ENCODE data around the gene SRXN1.
"Not testable (repeated sequence)": the region's sequence is repeated elsewhere in the genome, so short reads cannot be mapped to it uniquely, and the experiment has no call there.

The SRXN1 gene

DNA sequence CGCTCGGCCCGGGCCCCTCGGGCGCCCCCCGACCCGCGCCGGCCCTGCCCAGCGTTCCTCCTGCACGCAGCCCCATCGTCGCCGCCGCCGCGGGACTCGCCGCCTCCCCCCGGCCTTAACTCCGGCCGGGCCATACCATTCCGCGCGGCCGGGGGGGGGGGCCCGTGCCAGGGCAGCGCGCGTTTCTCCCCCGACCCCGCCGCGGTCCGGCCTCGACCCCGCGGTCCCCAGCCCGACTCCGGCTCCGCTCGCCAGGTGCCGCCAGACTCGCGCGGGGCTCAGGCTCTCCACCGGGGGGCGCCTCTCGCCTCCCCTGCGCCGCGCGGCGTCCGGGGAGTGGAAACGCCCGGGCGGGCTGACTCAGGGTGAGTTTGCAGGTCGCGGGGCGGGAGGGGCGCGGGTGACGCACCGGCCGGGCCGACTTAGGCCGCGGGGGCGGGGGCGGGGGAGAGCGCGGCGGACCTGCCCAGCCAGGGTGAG, at the start of gene SRXN1:
SRXN1 (minus strand) TSS at position 91 of the 480 bp plus-strand sequence; CDS start at position 76, 15 bp downstream.
- peak; percentile 90 for DNase-seq

DNA sequence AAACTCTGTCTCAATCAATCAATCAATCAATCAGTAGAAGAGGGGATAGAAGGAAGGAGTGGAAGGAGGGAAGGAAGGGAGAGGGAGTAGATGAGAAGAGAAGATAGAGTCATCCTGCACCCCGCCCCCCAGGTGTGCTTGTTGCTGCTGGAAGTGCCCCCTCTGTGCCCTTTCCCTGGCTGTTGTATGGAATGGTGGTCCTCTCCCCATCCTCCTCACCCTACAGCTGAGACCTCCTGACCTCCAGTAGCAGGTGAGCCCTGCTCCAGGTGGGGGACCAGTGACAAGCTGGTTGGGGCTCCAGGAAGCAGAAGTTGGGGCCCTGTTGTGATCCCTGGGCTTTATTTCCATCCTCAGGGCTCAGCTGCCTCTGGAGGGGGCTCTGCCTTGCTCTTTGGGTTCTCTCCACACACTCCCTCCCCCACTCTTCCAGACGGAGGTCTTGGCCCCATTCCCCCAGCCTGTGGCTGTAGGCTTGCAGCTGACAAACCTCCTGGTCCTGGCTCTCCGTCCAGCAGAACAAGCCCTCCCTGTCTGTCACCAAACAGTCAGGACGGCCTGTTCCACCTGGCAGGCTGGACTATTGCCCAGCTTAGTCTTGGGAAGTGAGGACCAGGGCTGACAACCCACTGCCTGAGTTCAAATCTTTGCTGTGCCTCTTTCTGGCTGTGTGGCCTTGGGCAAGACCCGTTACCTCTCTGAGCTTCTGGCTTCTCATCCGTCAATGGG, 48.6 kb upstream of the SRXN1 start:
- DNase-seq, result no peak

- DNase-seq, result no peak
Measured at GRCh38 chr20:699811-700338, 46.9 kb upstream of the SRXN1 start.

- DNase-seq, result no peak
Measured at GRCh38 chr20:699342-699741, 46.3 kb upstream of the SRXN1 start.

DNA sequence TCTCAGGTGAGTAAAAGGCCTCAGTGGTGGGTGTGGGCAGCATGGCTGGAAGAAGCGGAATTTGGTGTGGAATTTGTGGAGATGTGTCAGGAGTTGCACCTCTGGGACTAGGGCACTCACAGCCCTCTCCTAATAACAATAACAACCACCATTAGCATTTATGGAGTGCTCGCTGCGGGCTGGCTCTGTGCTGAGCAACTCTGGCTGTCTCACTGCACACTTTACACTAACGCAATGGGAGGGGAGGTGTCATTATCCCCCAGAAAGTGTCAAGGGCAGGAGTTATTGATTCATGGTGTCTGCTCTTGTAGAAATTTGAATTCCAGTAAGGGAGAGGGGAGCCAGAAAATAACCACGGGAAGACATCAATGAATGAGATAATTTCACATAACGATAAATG, 45.3 kb upstream of the SRXN1 start:
- no peak for DNase-seq

- DNase-seq, result no peak
Measured at GRCh38 chr20:697826-698225, 44.8 kb upstream of the SRXN1 start.

GRCh38 chr20:695165-695866, 42.3 kb upstream of the SRXN1 start:
- DNase-seq, result no peak

- DNase-seq, result no peak
Measured at GRCh38 chr20:694496-694895, 41.5 kb upstream of the SRXN1 start.

DNA sequence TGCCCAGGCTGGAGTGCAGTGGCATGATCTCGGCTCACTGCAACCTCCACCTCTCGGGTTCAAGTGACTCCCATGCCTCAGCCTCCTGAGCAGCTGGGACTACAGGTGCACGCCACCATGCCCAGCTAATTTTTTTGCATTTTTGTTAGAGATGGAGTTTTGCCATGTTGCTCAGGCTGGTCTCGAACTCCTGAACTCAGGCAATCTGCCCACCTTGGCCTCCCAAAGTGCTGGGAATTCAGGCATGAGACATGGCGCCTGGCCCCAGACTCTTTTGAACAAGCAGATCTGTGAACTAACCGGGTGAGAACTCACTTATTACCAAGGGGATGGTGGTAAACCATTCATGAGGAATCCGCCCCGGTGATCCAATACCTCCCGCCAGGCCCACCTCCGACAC, 40.8 kb upstream of the SRXN1 start:
- DNase-seq, result not testable (repeated sequence)

DNA sequence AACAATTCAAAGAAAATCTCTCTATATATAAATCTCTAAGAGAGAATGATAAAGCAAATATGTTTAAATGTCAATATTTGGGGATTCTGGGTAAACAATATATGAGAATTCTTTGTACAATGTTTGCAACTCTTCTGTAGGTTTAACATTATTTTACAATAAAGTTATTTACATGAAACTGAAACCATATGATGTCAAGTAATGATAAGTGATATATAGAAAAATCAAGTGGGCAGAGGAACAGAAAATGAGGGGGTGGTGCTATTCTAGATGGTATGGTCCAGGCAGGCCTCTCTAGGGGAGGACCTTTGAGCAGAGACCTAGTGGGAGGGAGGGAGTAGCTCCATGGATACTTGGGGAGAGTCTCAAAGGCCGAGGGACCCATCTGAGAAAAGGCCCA, 39.0 kb upstream of the SRXN1 start:
- no peak for DNase-seq

DNA sequence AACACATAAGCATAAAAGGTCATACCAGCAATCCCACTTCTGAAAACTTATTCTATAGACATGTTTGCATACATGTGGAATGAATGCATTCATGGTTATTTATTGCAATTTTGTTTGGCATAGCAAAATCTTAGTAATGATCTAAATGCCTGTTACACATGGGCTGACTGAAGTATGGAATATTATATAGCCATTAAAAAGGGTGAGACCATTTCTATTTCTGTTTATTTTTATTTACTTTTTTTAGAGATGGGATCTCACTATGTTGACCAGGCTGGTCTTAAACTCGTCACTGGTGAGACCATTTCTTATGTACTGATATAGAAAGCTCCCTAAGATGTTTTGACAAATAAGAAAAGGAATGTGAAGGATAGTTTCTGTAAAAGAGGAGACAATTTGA, 36.9 kb upstream of the SRXN1 start:
- DNase-seq, result no peak

DNA sequence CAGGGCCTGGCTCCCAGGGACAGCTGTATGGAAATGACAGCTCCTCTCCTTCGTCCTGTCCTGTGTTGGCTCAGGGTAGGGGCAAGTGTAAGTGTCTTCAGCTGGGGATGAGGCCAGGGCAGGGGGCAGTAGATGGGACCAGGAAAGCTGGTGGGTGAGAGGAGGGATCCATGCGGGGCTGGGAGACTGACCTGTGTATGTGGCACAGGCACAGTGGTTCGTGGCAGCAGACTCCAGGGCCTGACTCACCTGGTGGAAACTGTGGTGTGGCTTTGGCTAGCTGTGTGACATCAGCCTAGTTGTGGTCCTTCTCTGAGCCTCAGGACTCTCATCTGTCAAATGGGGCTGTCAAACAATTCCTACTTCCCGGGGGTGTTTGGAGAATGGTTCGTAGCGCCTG, 36.3 kb upstream of the SRXN1 start:
- DNase-seq, result no peak

DNA sequence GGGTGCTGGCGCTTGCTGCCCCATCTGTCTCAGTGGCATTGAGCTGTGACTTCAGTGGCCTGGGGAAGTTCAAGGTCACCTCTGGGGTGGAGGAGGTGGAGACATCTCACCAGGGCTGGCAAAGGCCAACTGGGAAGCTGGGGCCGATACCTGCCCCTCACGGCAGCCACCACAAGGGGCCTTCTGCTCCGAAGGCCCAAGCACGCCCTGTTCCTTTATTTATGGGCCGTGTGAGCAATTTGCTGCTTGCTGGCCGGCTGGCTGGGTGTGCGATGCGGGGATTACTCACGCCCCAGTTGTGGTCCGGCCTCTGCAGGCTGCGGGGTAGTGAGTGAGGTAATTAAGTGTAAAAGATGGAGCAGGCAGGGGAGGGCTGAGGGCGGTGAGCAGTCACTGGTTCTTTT, 35.8 kb upstream of the SRXN1 start:
- no peak for DNase-seq

DNA sequence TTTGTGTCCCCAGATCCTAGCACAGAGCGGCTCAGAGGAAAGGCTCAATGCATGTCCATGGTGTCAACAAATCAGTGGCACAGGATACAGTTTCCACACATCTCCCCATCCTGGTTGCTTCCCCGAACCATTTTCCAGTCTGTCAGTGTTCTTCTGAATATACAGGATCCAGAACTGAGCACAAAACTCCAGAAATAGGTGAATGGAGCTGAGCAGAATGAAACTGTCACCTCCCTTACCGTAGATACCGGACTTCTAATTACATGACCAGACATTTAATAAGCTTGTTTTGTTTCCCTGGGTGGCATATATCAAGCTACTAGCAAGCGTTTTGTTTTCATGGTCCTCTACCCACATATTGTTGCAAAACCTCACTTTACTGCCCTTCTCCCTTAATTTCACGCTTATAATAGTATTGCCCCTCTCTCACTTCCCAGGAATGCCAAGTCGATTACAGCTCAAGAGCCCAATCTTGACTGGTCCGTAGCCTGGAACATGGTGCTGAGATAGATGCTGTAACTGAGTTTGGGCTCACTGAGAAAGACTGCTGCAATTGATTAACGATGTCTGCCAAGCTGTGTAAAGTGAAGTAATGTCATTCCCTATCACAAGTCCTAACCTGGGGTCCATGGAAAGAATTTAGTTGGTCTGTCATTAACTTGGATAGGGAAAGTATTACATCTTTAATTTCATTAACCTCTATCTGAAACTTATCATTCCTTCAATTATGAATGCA, 34.6 kb upstream of the SRXN1 start:
- DNase-seq, result no peak

DNA sequence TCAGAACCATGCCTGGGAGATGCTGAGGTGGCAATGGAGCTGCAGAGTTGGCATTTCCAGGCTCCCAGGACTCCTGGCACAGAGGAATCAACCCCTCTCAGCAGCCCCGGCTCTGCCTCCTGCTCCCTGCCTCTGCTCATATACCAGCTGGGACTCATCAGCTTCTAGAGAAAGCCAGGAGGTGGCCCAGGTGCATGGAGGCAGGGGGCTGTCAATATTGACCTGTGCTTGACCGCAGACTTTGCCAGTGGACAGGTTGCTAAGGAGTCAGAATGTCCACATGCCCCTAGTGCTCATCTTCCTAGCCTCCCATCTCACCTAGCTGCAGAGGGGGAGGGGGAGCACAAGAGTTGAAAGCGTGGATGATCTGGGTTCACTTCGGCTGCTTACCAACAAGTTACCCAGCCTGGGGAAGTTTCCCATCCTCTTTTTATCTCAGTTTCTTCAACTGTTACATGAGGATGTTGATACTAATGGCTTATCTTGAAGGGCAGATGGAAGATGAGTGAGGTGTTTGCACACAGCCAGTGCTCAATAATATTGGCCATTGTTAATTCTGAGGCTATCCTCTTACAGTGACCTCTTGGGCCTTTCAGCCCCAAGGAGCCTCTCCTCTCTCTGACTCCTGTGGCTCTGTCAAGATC, 31.8 kb upstream of the SRXN1 start:
- DNase-seq, result no peak

DNA sequence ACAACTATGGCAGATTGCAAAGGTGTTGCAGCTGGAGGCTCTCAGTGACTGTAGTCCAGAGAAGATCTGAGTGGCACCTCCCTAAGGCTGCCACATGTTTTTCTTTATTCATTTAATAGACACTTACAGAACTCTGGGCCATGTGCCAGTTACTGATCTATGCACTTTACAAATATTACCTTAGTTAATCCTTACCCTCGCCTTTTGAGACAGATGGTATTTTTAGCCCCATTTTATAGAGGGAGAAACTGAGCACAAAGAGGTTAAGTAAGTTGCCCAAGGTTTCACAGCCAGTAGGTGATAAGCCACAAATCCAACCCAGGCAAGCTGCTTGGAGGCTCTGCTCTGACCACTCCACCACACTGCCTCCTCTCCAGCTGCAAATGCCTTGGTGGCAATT, 29.1 kb upstream of the SRXN1 start:
- no peak for DNase-seq

GRCh38 chr20:680638-681187, 27.7 kb upstream of the SRXN1 start:
- no peak for DNase-seq

- DNase-seq, result no peak
Measured at GRCh38 chr20:677957-678356, 25.0 kb upstream of the SRXN1 start.

GRCh38 chr20:676967-677366, 24.0 kb upstream of the SRXN1 start:
- no peak for DNase-seq

GRCh38 chr20:676315-676937, 23.4 kb upstream of the SRXN1 start:
- DNase-seq, result no peak

GRCh38 chr20:675453-676314, 22.7 kb upstream of the SRXN1 start, which contains the start of gene SCRT2:
Gene SCRT2, minus strand, starts transcription at chr20:675802. Its CDS starts 201 bp downstream, at chr20:675601.
- DNase-seq, result peak; percentile 71

All from fibroblast of upper back skin (primary cell).